ENCODE results near the gene SLC25A25. TPM values are rescaled to one million over a fixed set of nuclear protein-coding genes. Genes with fewer than 3 reads are reported as not detected.

The SLC25A25 gene
- total and polyA plus RNA-seq, 10 of the 15 experiments (the other 5 are each of a cell fraction or from before 2014, with no cell fraction given) = 0.04 to 17.1 (median 12.4) TPM; not detected in 1

GRCh38 chr9:128062279-128062678 lies 5.8 kb upstream of the SLC25A25 start:
- Histone ChIP-seq H3K79me2 (ENCODE audit: control insufficient read depth, insufficient read depth, low read length) (peaks cover 18% of the 10 kb centered on the region), H3K9me3 (replicated peaks; ENCODE audit: control insufficient read depth, insufficient read depth, low read length) (no peaks in the 10 kb centered on the region), H3K27me3 (replicated peaks in 1 of 2; ENCODE audit: control insufficient read depth in 2 of 2, insufficient read depth in 2 of 2, low read length in 1 of 2) (no peaks in the 10 kb centered on the region), H2AFZ (ENCODE audit: control insufficient read depth, low read depth, low read length) (no peak overlapping the region), H3K9ac (ENCODE audit: control insufficient read depth, insufficient read depth, low read length) (no peak overlapping the region), H3K27ac (ENCODE audit: control insufficient read depth, insufficient read depth) (no peak overlapping the region), H4K20me1 (ENCODE audit: control insufficient read depth, insufficient read depth) (no peaks in the 10 kb centered on the region), H3K36me3 (ENCODE audit: control insufficient read depth in 2 of 2, insufficient read depth in 2 of 2, low read length in 1 of 2) (peaks cover 0 to 5% of the 10 kb centered on the region in 2 experiments; a peak in 2 of 4 replicates), H3K4me2 (ENCODE audit: control insufficient read depth, insufficient read depth) (no peak overlapping the region), H3K4me1 (ENCODE audit: control insufficient read depth, insufficient read depth, low read length) (peaks cover 31% of the 10 kb centered on the region), H3K4me3 (no peak overlapping the region)
- FAIRE-seq = no peak
- BruUV-seq (replicated peaks) = no TSS peak
- ChIA-PET RAD21 (ENCODE audit: unreplicated experiment) (no interaction called here), SMC1A (ENCODE audit: uncharacterized antibody, unreplicated experiment) (interaction anchor here (1.3 kb wide), 1 partner anchor 10 kb away, joined by 4 read pairs; no protein-coding TSS in a partner anchor), CTCF (interaction anchor here (0.6 to 1.8 kb wide), 3 partner anchors 55 to 552 kb away, joined by 3 to 4 read pairs (median 3); no protein-coding TSS in a partner anchor), POLR2A (no interaction called here)
- 74% methylated on average over 6 of the region's 6 CpGs for WGBS (ENCODE audit: insufficient coverage, insufficient replicate concordance, low lambda C conversion rate, missing lambda C conversion rate)
- in situ Hi-C loops (cut with MboI) = no loop called here
- intact Hi-C loops (cut with micrococcal nuclease; ENCODE audit: unreplicated experiment) = loop anchor here (10.0 kb wide), 1 partner anchor 277 kb away; the partner anchor contains the start of gene CDK9
- ATAC-seq = no peak
- no peak for DNase-seq (ENCODE audit: low read depth, low spot score)
- TF ChIP-seq ATF7 (IDR thresholded peaks at IDR 0.05; ENCODE audit: low read depth) (no peak), ZBTB40 (IDR thresholded peaks at IDR 0.05; ENCODE audit: borderline replicate concordance) (no peak), ZNF384 (IDR thresholded peaks at IDR 0.05; ENCODE audit: borderline replicate concordance, low read depth, low read length) (no peak), JUNB (IDR thresholded peaks at IDR 0.05) (no peak), ZNF687 (IDR thresholded peaks at IDR 0.05) (no peak), FOXM1 (IDR thresholded peaks at IDR 0.05; ENCODE audit: low read depth, low read length) (no peak), CEBPZ (IDR thresholded peaks at IDR 0.05; ENCODE audit: low read depth, low read length) (no peak), PKNOX1 (IDR thresholded peaks at IDR 0.05) (no peak), NFIC (IDR thresholded peaks at IDR 0.05; ENCODE audit: low read depth, low read length) (no peak), SMAD1 (IDR thresholded peaks at IDR 0.05; ENCODE audit: low read depth, partially characterized antibody) (no peak)

All from GM12878 (cell line).